HG03520 (cell line): ENCODE results near the gene SMIM9.
"Not testable (repeated sequence)": the region's sequence is repeated elsewhere in the genome, so short reads cannot be mapped to it uniquely, and the experiment has no call there.

ENCODE experiments used
- ATAC-seq: cut with Tn5 transposase; IDR thresholded peaks from one replicate; pipeline ENCODE4 v1.9.1; 2021; ENCODE audit warnings: mild to moderate bottlenecking, moderate library complexity; ENCODE audit not compliant: unreplicated experiment

Gene SMIM9

DNA sequence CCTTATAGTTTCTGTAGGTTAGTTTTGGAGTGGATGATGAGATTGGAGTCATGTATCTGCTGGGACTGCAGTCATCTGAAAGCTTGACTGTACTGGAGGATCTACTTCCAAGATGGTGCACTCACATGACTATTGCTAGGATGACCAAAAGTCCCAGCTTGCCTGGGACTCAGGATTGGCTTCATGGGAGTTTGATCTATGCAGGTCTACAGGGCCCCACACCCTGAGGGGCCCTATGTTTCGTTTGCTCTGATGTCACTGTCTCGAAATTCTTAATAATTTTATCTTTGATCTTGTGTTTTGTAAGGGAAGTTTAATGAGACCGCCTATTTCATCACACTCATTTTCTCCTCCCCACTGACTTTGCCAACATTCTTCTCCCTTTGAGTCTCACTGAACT, at the start of gene SMIM9:
Gene SMIM9, minus strand, starts transcription at position 101 of the 400 bp plus-strand sequence. CDS start 3,806 bp downstream, outside the sequence.
- no peak for ATAC-seq

DNA sequence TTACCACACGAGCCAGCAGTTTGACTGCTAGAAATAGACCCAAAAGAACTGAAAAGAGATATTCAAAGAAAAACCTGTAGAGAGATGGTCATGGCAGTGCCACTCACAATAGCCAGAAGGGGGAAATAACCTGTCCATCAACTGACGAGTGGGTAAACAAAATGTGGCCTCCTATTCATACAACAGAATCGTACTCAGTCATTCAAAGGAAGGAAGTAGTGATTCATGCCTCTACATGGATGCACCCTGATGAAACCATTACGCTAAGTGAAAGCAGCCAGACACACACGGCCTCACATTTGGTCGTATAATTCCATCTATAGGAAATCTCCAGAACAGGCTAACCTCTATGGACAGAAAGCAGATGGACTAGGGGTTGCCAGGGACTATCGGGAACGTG, 49.6 kb upstream of the SMIM9 start:
- ATAC-seq = not testable (repeated sequence)

DNA sequence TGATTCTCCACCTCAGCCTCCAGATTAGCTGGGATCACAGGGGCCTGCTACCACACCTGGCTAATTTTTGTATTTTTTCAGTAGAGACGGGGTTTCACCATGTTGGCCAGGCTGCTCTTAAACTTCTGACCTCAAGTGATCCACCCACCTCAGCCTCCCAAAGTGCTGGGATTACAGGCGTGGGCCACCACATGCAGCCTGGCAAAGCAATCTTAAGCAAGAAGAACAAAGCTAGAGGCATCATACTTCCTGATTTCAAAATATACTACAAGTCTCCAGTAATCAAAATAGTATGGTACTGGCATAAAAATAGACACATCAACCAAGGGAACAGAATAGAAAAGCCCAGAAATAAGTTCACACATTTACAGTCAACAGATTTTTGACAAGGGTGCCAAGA, 38.9 kb upstream of the SMIM9 start:
- ATAC-seq = no peak

DNA sequence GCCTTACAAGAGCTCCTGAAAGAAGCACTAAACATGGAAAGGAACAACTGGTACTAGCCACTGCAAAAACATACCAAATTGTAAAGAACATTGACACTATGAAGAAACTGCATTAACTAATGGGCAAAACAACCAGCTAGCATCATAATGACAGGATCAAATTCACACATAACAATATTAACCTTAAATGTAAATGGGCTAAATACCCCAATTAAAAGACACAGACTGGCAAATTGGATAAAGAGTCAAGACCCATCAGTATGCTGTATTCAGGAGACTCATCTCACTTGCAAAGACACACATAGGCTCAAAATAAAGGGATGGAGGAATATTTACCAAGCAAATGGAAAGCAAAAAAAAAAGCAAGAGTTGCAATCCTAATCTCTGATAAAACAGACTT, 34.1 kb upstream of the SMIM9 start:
- not testable (repeated sequence) for ATAC-seq

DNA sequence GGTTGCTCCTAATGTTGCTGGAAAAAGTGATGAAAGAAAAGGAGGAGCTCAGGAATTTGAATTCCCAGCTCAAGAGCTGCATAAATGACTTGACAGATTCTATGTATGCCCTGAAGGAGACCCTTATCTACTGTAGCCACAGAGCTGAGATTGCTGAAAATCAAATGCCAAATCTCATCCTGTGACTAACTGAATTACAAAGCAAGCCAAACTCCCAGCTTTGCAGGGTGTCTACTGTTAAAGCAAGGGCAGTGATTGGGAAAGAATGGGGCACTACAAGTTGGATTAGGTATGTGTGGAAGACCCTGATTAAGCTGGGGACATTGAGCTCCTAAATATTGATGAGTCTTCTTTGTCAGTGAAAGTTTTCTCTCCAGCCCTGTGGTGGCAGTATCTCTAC, 20.8 kb upstream of the SMIM9 start:
- no peak for ATAC-seq

DNA sequence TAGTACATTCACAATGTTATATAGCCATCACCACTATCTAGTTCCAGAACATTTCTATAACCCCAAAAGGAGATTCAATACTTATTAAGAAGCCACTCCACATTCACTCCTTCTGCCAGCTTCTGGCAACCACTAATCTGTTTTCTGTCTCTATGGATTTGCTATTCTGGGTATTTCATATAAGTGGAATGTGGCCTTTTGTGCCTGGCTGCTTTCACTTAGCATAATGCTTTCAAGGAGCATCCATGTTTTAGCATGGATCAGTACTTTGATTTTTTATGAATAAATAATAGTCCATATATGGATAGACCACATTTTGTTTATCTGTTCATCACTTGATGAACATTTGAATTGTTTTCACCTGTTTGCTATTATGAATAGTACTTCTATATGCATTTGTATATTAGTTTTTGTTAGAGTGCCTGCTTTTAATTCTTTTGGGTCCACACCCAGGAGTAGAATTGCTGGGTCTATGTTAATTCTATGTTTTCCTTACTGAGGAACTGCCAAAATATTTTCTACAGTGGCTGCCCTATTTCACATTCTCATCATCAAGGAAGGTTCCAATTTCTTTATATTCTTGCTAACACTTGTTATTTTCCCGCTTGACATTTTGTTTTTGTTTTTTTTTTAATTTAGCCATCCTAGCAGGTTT, 16.6 kb upstream of the SMIM9 start:
- no peak for ATAC-seq

DNA sequence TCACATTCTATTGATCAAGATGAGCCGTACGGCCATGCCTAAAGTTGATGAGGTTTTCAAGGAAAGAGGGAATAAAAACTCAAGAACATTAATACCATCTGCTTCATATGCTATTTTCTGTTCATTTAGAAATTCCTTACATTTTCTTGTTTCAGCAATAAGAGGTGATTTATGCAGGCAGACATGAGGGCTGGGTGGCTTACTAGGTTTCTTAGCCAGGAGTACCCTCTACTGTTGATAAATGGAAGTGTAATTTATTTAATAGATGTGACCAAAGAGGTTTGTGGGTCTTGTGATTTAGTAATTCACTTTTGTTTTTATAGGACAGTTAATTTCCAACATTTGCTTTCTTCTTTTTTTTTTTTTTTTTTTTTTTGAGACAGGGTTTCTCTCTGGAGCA, 6.4 kb upstream of the SMIM9 start:
- no peak for ATAC-seq

DNA sequence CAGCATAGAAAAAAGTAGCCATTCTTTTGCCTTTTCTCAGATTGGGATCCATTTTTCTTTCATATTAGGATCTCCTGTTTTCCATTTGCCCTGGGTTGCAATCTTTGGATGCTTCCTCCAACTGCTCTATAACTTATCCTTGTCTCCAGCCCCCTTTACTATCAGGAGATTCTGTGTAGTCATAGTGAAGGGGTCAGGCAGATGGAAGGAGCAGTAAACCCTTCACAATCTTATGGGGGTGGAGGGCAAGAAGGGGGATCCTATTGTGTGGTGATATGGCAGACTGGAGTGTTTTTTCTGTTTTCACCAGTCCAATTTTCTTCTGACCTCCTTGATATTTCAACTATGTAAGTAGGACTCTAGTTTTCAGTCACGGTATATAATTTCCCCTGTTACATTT, 1.7 kb upstream of the SMIM9 start:
- ATAC-seq = no peak

DNA sequence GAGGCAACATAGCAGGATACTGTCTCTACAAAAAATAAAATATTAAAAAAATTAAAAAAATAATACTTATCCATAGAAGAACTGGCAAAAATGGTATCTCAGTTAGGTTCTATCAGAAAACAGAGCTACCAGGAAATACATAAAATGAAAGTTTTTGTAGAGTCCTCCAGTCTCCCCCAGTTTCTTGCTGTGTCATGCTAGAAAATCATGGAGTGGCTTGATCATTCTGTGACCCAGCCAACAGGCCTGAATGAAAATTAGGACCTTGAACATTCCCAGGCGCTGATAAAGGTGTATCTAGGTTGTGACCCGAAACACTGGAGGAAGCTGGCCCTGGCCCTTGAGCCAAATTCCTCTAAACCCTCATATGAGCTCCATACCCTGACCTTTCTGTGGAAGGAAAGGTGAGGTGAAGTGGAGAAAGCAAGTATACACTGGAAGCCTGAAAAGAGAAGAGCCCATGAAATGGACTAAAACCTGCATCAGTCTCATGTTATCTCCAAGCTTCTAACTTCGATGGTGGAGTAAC, 652 bp downstream of the SMIM9 start:
- ATAC-seq = no peak

DNA sequence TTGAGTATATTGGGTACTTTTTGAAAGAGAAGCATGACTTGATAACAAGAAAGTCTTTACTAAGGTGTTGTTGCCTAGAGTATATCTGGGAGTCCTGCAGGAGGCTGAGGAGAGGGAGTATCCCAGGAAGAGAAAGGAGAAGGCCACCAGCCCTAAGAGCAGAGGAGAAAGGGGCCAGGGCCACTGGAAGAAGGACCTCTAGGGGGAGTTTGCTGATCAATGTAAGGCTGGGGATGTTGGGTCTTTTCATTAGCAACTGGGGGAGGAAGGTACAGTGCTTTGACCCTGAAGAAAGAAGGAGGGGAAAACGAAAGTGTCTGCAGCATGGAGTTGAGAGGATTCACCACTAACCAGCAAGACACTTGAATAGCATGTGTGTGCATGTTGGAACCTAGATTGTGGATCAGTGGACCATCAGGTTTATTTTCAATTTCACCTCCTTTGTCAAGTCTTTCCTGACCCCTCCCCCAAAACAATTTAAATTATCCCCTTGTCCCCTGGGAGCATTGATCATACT, 4.5 kb downstream of the SMIM9 start:
- no peak for ATAC-seq

DNA sequence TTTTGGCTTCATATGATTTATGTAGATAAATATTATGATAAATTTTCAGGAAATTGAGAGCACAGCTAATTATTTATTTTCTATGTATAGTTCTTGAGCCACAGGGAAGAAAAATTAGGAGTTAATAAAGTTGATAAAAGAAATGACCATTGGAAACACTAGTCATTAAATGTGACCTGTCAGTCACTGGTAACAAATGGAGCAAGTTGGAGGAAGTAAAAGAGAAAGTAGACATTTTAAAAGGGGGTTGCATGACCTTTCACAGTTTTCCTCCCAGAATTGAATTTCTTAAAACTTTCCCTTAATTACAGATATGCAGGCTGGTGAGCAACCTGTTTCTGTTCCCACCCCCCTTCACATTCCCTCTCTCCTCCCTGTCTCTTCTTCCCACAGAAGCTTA, 5.3 kb downstream of the SMIM9 start:
- ATAC-seq = no peak

DNA sequence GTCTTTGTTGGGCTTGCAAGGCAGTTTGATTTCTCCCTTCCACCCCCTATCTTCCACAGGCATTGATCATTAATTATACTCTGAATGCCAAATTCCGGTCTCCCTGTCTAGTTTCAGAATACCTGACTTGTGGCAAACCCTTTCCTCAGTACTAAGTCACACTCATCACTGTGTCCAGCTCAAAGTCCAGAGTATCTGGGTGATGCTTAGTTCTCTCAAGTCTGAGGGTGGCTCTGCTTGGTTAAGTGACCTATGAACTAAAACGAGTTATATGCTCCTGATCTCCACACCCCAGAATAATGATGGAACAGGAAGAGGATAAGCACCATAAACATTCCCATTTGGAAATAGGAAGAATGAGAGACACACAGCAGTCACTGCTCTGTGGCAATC, 6.5 kb downstream of the SMIM9 start:
- ATAC-seq = no peak

DNA sequence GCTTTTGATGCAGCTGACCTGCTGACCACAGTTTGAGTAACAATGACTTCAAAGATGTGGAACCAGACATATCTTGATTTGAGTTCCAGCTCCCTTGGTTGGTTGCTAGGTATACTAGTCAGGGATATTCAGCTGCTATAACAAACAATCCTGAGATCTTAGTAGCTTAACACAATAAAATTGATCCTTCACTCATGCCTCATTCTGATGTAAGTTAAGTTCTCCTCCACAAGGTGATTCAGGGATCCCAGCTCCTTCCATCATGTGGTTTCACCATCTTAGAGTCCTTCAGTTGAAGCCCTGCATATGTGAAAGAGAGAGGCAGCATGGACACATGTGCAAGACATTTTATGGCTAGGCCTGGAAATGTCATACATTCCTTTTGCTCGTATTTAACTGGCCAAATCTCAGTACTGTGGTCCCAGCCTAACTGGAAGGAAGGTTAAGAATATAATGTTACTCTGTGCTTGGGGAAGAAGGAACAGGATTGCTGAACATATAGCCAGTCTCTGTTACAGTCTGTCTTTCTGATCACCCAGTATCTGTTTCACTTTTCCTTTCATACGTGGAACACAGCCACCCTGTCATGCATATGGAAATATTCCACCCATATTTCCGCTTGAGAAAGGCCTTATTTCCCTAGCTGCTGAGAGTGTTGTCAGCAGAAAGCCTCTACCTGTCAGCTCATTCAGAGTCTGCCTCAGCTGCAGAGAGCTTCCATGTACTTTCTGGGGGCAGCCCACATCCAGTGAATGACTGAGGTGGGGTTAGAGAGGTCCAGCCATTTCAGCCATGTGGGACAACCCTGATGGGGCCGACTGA, 7.1 kb downstream of the SMIM9 start:
- ATAC-seq = peak; percentile 93

DNA sequence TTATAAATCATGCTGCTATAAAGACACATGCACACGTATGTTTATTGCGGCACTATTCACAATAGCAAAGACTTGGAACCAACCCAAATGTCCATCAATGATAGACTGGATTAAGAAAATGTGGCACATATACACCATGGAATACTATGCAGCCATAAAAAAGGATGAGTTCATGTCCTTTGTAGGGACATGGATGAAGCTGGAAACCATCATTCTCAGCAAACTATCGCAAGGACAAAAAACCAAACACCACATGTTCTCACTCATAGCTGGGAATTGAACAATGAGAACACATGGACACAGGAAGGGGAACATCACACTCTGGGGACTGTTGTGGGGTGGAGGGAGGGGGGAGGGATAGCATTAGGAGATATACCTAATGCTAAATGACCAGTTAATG, 8.9 kb downstream of the SMIM9 start:
- not testable (repeated sequence) for ATAC-seq

DNA sequence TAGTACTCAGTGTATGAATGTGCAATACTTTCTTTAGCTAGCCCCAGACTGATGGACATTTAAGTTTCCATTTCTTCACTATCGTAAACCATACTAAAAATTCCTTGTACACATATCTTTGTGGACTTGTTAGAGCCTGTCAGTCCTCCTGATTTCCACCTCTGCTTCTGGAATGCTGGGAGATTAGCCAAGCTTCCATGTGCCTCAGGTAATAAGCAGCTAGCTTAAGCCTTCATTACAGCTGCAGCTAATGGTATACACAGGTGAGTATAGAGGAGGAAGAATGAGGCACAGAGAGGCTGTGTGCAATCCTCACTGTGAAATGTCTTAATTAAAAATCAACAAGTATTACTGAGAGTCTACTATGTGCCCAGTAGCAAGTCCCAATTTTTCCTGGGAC, 9.8 kb downstream of the SMIM9 start:
- no peak for ATAC-seq

DNA sequence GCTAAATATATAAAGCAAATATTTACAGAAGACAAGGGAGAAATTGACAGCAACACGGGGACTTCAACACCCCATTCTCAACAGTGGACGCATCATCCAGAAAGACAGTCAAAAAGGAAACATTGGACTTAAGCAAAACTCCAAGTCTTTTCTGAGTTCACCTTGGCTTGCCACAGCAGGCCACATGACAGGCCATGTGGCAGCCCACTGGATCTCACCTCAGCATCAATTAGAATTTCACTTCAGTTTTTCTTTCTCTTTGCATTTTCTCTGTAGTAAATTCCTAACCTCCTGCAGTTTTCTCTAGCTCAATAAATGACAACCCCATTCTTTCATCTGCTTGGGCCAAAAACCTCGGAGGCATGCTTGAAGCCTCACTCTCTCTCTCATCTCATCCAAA, 12.4 kb downstream of the SMIM9 start:
- no peak for ATAC-seq

DNA sequence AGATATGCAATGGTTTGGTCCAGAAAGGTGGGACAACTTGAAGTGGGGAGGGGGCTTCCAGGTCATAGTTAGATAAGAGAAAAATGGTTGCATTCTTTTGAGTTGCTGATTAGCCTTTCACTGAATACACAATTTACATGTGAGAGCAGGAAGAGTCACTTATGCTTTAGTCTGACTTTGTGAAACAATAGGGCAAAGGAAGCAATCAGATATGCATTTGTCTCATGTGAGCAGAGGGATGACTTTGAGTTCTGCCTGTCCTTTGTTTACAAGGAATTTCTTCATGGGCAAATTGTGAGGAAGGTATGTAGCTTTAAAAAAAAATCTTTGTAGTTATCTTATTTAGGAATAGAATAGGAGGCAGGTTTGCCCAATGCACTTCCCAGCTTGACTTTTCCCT, 12.9 kb downstream of the SMIM9 start:
- ATAC-seq = no peak

DNA sequence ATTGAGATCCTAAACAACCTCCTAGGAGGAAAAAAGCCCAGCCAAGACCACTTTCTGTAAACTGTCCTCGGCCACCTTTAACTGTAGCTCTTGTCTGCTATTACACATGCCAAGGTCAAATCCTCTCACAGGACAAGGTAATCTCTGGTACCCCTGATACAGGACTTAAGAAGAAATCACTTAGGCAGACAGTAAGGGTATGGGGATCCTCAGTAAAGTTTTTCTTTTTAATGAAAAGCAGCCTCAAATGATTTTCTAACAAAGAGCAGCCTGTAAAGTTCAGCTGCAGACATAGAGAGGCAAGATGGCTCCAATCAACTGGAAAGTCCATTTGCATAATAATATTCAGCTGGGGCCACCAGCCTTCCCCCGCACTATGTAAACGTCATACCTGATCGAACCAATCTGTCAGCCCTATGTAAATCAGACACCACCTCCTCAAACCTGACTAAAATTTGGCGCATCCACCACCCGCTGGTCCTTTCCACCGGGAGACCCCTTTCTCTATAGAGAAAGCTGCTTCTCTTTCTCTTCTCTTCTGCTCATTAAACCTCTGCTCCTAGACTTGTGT, 14.6 kb downstream of the SMIM9 start:
- ATAC-seq = no peak

DNA sequence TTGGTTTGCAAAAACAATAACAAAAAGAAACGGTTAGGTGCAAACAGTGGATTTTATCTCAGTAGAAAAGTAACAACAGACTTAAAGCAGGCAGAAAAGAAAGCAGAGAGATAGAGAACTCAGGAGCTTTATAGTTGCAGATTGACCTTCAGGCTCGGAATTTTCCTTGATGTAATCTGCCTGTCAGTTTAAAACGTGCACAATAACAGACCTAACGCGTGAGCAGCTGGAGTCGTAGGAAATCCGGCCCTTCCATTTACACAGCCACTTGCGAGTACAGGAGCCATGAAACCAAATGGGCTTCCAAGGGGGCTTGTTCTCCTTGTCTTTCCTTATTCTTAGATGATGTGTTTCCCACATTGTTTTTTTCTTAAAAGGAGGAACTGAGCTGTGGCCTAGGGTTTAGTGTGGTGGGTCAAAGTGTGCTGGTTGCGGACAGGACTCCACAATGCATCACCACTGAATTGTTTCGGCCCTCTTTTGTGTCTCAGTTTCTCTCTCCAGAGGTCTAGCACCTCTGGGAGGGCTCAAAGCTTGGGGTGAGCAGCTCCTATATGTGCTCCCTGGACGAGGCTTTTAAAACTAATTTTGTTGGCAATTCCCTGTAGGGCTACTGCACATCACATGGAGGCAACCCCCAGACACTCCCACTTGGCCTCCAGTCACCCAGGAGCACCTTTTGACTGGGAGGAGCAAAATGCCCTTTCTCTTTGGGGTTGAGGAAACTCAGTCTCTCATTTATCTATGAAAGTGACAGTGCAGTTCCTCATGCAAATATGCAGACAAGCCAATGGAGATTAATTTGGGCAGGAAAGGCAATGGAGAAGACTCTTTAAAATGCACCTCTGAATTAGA, 15.3 kb downstream of the SMIM9 start:
- no peak for ATAC-seq

DNA sequence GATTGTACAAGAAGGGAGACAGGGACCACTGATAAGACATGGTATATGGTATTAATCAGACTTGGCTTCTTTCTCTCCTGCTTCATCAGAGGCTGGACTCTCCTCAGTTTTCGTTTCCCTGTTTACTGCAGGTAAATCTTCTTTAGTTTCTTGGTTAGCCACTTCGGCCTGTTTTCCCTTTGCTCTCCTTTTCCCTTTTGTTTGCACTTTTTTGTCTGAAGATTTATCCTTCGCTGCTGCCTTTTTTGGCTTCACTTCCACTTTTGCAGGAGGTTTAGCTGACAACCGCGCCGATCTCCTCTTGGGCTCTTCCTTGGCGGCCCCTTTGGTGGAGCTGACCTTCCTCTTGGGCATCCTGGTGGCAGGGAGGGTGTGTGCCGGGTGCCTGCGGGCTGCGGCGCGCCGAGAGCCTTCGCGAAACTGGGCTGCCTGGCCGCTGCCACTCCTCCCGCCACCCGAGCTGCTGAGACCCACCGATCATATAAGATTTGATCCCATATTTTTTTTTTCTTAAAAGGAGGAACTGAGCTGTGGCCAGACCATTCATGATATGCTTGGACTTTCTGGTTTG, 17.3 kb downstream of the SMIM9 start:
- ATAC-seq = not testable (repeated sequence)
